Neural progenitor cell (in vitro differentiated cells): ENCODE measurements around the gene TULP1. TPM values are rescaled to one million over a fixed set of nuclear protein-coding genes. Genes with fewer than 3 reads are reported as not detected.
A peak's percentile ranks its signal among the peaks of the same experiment; 100 is the strongest.

Experiments
- DNase-seq: peaks from one replicate; pipeline ENCODE4 v3.0.0-alpha.2; 2016; ENCODE audit warnings: low spot score
- H2AFZ ChIP-seq: fragments of 200-600 bp; sonication (generic); replicated peaks from 2 replicates; pipeline ENCODE4 v1.6.1; 2016; ENCODE audit warnings: antibody characterized with exemption
- H3F3A ChIP-seq: fragments of 200-600 bp; sonication (generic); 2 replicates; pipeline ENCODE4 v1.6.1; 2016; ENCODE audit warnings: antibody characterized with exemption, low read depth
- H3K27ac ChIP-seq: fragments of 200-600 bp; sonication (generic); 2 replicates; pipeline ENCODE4 v1.5.1; 2016; ENCODE audit warnings: mild to moderate bottlenecking
- H3K27me3 ChIP-seq: fragments of 200-600 bp; sonication (generic); 2 replicates; pipeline ENCODE4 v1.6.1; 2016; ENCODE audit warnings: mild to moderate bottlenecking, moderate library complexity
- H3K36me3 ChIP-seq: fragments of 200-600 bp; sonication (generic); 2 replicates; pipeline ENCODE4 v1.5.1; 2016
- H3K4me1 ChIP-seq: fragments of 200-600 bp; sonication (generic); 2 replicates; pipeline ENCODE4 v1.6.1; 2016; ENCODE audit warnings: mixed run types
- H3K4me2 ChIP-seq: fragments of 200-600 bp; sonication (generic); 2 replicates; pipeline ENCODE4 v1.6.1; 2016
- H3K4me3 ChIP-seq: fragments of 200-600 bp; sonication (generic); 2 replicates; pipeline ENCODE4 v1.5.1; 2016
- H3K79me2 ChIP-seq: fragments of 200-600 bp; sonication (generic); 2 replicates; pipeline ENCODE4 v1.6.1; 2016; ENCODE audit warnings: low read depth
- H3K9ac ChIP-seq: fragments of 200-600 bp; sonication (generic); 2 replicates; pipeline ENCODE4 v1.6.1; 2016
- H3K9me3 ChIP-seq: fragments of 200-600 bp; sonication (generic); 2 replicates; pipeline ENCODE4 v1.5.1; 2016; ENCODE audit warnings: low read depth
- H4K20me1 ChIP-seq: fragments of 200-600 bp; sonication (generic); 2 replicates; pipeline ENCODE4 v1.6.1; 2016; ENCODE audit warnings: low read depth
- H3K27ac Mint-ChIP-seq: 3 replicates; pipeline ENCODE4 v1.8.0; 2021; ENCODE audit warnings: mixed read lengths
- H3K27me3 Mint-ChIP-seq: 2 replicates; pipeline ENCODE4 v1.8.0; 2022; ENCODE audit warnings: low read depth, mild to moderate bottlenecking, inconsistent platforms, moderate library complexity, mixed read lengths; ENCODE audit not compliant: insufficient read depth
- H3K36me3 Mint-ChIP-seq: 3 replicates; pipeline ENCODE4 v1.8.0; 2021; ENCODE audit warnings: mixed read lengths
- H3K4me1 Mint-ChIP-seq: 3 replicates; pipeline ENCODE4 v1.8.0; 2021; ENCODE audit warnings: mixed read lengths
- H3K4me3 Mint-ChIP-seq: 3 replicates; pipeline ENCODE4 v1.8.0; 2021; ENCODE audit warnings: mild to moderate bottlenecking, moderate library complexity, mixed read lengths
- H3K9me3 Mint-ChIP-seq: 3 replicates; pipeline ENCODE4 v1.8.0; 2020; ENCODE audit warnings: mixed read lengths
- CTCF ChIP-seq: fragments of 200-600 bp; sonication (generic); IDR thresholded peaks from 2 replicates; pipeline ENCODE4 v1.5.1; 2017; ENCODE audit warnings: antibody characterized with exemption, mild to moderate bottlenecking
- EZH2 ChIP-seq: fragments of 200-600 bp; sonication (generic); IDR thresholded peaks from 2 replicates; pipeline ENCODE4 v1.6.1; 2017; ENCODE audit warnings: antibody characterized with exemption, mild to moderate bottlenecking, moderate library complexity
- EZH2phosphoT487 ChIP-seq: fragments of 200-600 bp; sonication (generic); IDR thresholded peaks from 2 replicates; pipeline ENCODE4 v1.6.1; 2017; ENCODE audit warnings: antibody characterized with exemption
- total RNA-seq: library from RNA; depleted of rRNA; stranded (reverse); fragments of >200 nt; gene quantifications from 2 replicates; pipeline ENCODE4 v1.2.3, GENCODE V29; 2015; ENCODE audit warnings: low replicate concordance

Gene TULP1
- total RNA-seq, 1 donor from 2014 or later, result not detected

GRCh38 chr6:35507221-35507620 is 5.5 kb downstream of the TULP1 start:
- no peak overlapping the region for H2AFZ ChIP-seq
- H3K27ac ChIP-seq, result no peak overlapping the region
- Mint-ChIP-seq H3K27ac (no peak overlapping the region), H3K4me1 (peaks cover 36% of the 10 kb centered on the region), H3K36me3 (no peaks in the 10 kb centered on the region), H3K9me3 (no peaks in the 10 kb centered on the region), H3K4me3 (no peak overlapping the region), H3K27me3 (peaks cover 22% of the 10 kb centered on the region)
- H3K36me3 ChIP-seq, result no peaks in the 10 kb centered on the region
- H3K9me3 ChIP-seq, result no peaks in the 10 kb centered on the region
- H3K4me2 ChIP-seq, result no peak overlapping the region
- H3K79me2 ChIP-seq, result no peaks in the 10 kb centered on the region
- TF ChIP-seq EZH2phosphoT487 (no peak), CTCF (no peak), EZH2 (no peak)
- peaks cover 31% of the 10 kb centered on the region for H3K4me1 ChIP-seq
- DNase-seq, result no peak
- no peak overlapping the region for H3K9ac ChIP-seq
- no peaks in the 10 kb centered on the region for H4K20me1 ChIP-seq
- H3F3A ChIP-seq, result peaks cover 13% of the 10 kb centered on the region
- peaks cover 10% of the 10 kb centered on the region for H3K27me3 ChIP-seq
- H3K4me3 ChIP-seq, result no peak overlapping the region

- H3K27me3 ChIP-seq, result peaks cover 10% of the 10 kb centered on the region
- H3K4me3 Mint-ChIP-seq, result no peak overlapping the region
- H3K4me3 ChIP-seq, result no peak overlapping the region
- no peak overlapping the region for H3K9ac ChIP-seq
- no peaks in the 10 kb centered on the region for H3K9me3 ChIP-seq
- no peak for TF ChIP-seq CTCF
- TF ChIP-seq EZH2phosphoT487, result no peak
- no peak for TF ChIP-seq EZH2
- H3K4me1 ChIP-seq, result peaks cover 29% of the 10 kb centered on the region
- peaks cover 22% of the 10 kb centered on the region for H3K27me3 Mint-ChIP-seq
- H3K4me2 ChIP-seq, result no peak overlapping the region
- no peaks in the 10 kb centered on the region for H3K36me3 Mint-ChIP-seq
- DNase-seq, result no peak
- H2AFZ ChIP-seq, result no peak overlapping the region
- no peaks in the 10 kb centered on the region for H3K9me3 Mint-ChIP-seq
- no peaks in the 10 kb centered on the region for H3K36me3 ChIP-seq
- H3F3A ChIP-seq, result peaks cover 13% of the 10 kb centered on the region
- H3K27ac ChIP-seq, result no peak overlapping the region
- H4K20me1 ChIP-seq, result no peaks in the 10 kb centered on the region
- H3K27ac Mint-ChIP-seq, result no peak overlapping the region
- H3K4me1 Mint-ChIP-seq, result peaks cover 35% of the 10 kb centered on the region
- H3K79me2 ChIP-seq, result no peaks in the 10 kb centered on the region
Observed at GRCh38 chr6:35506536-35506935, 6.2 kb downstream of the TULP1 start.

GRCh38 chr6:35505999-35506412 is 6.7 kb downstream of the TULP1 start:
- Mint-ChIP-seq H3K4me3 (no peak overlapping the region), H3K36me3 (no peaks in the 10 kb centered on the region), H3K9me3 (no peaks in the 10 kb centered on the region), H3K27ac (no peak overlapping the region), H3K27me3 (peaks cover 19% of the 10 kb centered on the region), H3K4me1 (peaks cover 35% of the 10 kb centered on the region)
- Histone ChIP-seq H3F3A (peaks cover 13% of the 10 kb centered on the region), H3K4me2 (no peak overlapping the region), H3K9me3 (no peaks in the 10 kb centered on the region), H2AFZ (peak overlapping the region; percentile 88), H3K4me1 (peaks cover 29% of the 10 kb centered on the region), H3K36me3 (no peaks in the 10 kb centered on the region), H3K79me2 (no peaks in the 10 kb centered on the region), H3K4me3 (no peak overlapping the region), H4K20me1 (no peaks in the 10 kb centered on the region), H3K9ac (no peak overlapping the region), H3K27me3 (peaks cover 10% of the 10 kb centered on the region), H3K27ac (no peak overlapping the region)
- TF ChIP-seq EZH2 (no peak), CTCF (no peak), EZH2phosphoT487 (no peak)
- no peak for DNase-seq

- Histone ChIP-seq H3K27ac (no peak overlapping the region), H3K4me3 (no peak overlapping the region), H3K9ac (no peak overlapping the region), H2AFZ (no peak overlapping the region), H4K20me1 (no peaks in the 10 kb centered on the region), H3F3A (peaks cover 15% of the 10 kb centered on the region), H3K9me3 (no peaks in the 10 kb centered on the region), H3K36me3 (no peaks in the 10 kb centered on the region), H3K27me3 (peaks cover 24% of the 10 kb centered on the region), H3K4me2 (no peak overlapping the region), H3K79me2 (no peaks in the 10 kb centered on the region), H3K4me1 (peaks cover 17% of the 10 kb centered on the region)
- Mint-ChIP-seq H3K4me1 (peaks cover 41% of the 10 kb centered on the region), H3K9me3 (no peaks in the 10 kb centered on the region), H3K27ac (no peak overlapping the region), H3K36me3 (peaks cover 2% of the 10 kb centered on the region), H3K27me3 (peaks cover 19% of the 10 kb centered on the region), H3K4me3 (no peak overlapping the region)
- TF ChIP-seq CTCF (no peak), EZH2phosphoT487 (no peak), EZH2 (no peak)
- DNase-seq, result no peak
Observed at GRCh38 chr6:35503534-35503933, 9.2 kb downstream of the TULP1 start.
